HG02588 (cell line): ENCODE measurements around the gene KDF1.
"Not testable (repeated sequence)": the region's sequence is repeated elsewhere in the genome, so short reads cannot be mapped to it uniquely, and the experiment has no call there.

Experiments used
- ATAC-seq: cut with Tn5 transposase; IDR thresholded peaks from one replicate; pipeline ENCODE4 v1.9.1; 2021; ENCODE audit warnings: mild to moderate bottlenecking, moderate library complexity; ENCODE audit not compliant: unreplicated experiment

Gene KDF1

GRCh38 chr1:26959270-26959669, 998 bp downstream of the KDF1 start:
- no peak for ATAC-seq

- no peak for ATAC-seq
Measured at GRCh38 chr1:26957306-26957705, 3.0 kb downstream of the KDF1 start.

GRCh38 chr1:26956321-26956720, 3.9 kb downstream of the KDF1 start:
- no peak for ATAC-seq

- ATAC-seq = no peak
Measured at GRCh38 chr1:26953374-26953773, 6.9 kb downstream of the KDF1 start.

- ATAC-seq = no peak
Measured at GRCh38 chr1:26951821-26952497, 8.3 kb downstream of the KDF1 start.

GRCh38 chr1:26951216-26951615, 9.1 kb downstream of the KDF1 start:
- no peak for ATAC-seq

GRCh38 chr1:26950602-26951001, 9.7 kb downstream of the KDF1 start:
- no peak for ATAC-seq

GRCh38 chr1:26949926-26950319, 10.3 kb downstream of the KDF1 start:
- no peak for ATAC-seq

- no peak for ATAC-seq
Measured at GRCh38 chr1:26949266-26949925, 10.9 kb downstream of the KDF1 start.

- not testable (repeated sequence) for ATAC-seq
Measured at GRCh38 chr1:26948725-26949057, 11.6 kb downstream of the KDF1 start.

GRCh38 chr1:26946270-26946669, 14.0 kb downstream of the KDF1 start:
- no peak for ATAC-seq

GRCh38 chr1:26945728-26946127, 14.5 kb downstream of the KDF1 start:
- no peak for ATAC-seq

- no peak for ATAC-seq
Measured at GRCh38 chr1:26945138-26945537, 15.1 kb downstream of the KDF1 start.

- no peak for ATAC-seq
Measured at GRCh38 chr1:26942656-26943055, 17.6 kb downstream of the KDF1 start.

GRCh38 chr1:26941311-26941710, 19.0 kb downstream of the KDF1 start:
- no peak for ATAC-seq

GRCh38 chr1:26938659-26939025, 21.6 kb downstream of the KDF1 start:
- no peak for ATAC-seq

GRCh38 chr1:26938004-26938658, 22.1 kb downstream of the KDF1 start:
- ATAC-seq = no peak

- ATAC-seq = no peak
Measured at GRCh38 chr1:26936823-26937222, 23.4 kb downstream of the KDF1 start.

- ATAC-seq = no peak
Measured at GRCh38 chr1:26932531-26932930, 27.7 kb downstream of the KDF1 start.

GRCh38 chr1:26923711-26924110, 36.6 kb downstream of the KDF1 start:
- ATAC-seq = no peak

GRCh38 chr1:26922901-26923300, 37.4 kb downstream of the KDF1 start:
- ATAC-seq = no peak

GRCh38 chr1:26922431-26922729, 37.9 kb downstream of the KDF1 start:
- no peak for ATAC-seq
